NCI-H524 treated with DMSO at 0.1 percent for 48 hours (cell line): Measurements from ENCODE around the gene CYB561D2.

Source experiments
- DNase-seq: peaks from one replicate; lab custom pipeline; 2025; lab: John Stamatoyannopoulos, UW

CYB561D2 gene

GRCh38 chr3:50392101-50392715 is 41.5 kb downstream of the CYB561D2 start:
- DNase-seq = no peak

GRCh38 chr3:50393061-50393460 is 42.4 kb downstream of the CYB561D2 start:
- DNase-seq = no peak

- no peak for DNase-seq
Measured at GRCh38 chr3:50395070-50395860, 44.6 kb downstream of the CYB561D2 start.

DNA sequence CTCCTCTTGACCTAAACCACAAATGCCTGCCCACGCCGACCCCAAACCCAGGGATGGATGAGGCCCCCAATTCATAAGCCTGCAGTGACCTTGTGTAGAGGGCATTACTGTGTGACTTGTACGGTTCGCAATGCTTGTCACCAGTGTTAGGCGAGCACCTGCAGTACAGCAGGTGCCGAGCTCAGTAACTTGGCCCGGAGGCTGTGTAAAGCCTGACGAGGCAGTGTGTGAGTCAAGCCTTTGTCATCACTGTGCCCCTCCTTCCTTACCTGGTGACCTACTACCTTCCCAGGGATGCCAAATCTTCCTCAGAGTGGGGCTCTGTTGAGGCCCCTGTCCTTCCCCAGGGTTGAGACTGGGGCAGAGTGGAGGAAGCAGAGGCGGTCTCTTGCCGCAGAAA is 45.8 kb downstream of the CYB561D2 start:
- no peak for DNase-seq

DNA sequence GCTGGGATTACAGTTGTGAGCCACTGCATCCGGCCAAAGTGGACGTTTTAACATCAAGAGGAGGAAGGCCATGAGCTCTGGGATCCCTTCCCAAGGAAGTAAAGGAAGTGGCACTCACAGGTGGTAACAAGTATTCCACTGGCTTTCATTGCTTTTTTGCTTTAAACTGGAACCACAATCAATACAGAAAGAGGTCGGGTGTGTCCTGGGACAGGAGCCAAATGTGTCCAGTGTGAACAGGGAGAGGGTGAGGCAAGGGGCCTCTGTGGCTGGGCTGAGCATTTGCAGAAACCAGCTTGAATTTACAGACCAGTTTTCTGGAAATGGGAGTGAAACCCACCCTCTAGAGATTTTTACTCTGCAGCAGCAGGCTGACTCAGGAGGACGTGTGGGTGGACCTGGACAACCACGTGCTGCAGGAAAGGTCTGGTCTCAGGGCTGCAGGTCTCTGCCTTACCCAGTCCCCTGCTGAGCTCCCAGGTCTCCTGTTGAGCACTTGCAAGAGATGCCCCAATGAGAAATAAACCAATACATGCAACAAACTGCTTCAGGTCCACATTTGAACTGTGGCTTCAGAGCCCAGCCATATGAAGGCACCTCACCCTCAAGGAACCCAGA is 51.4 kb downstream of the CYB561D2 start:
- DNase-seq = no peak
